H4 (cell line): ENCODE data around the gene PRR11. TPM values are rescaled to one million over a fixed set of nuclear protein-coding genes. Genes with fewer than 3 reads are reported as not detected.
A peak's percentile ranks its signal among the peaks of the same experiment; 100 is the strongest.
"Not testable (repeated sequence)": the region's sequence is repeated elsewhere in the genome, so short reads cannot be mapped to it uniquely, and the experiment has no call there.

Experiments
- DNase-seq: peaks from one replicate; pipeline ENCODE4 v3.0.0-alpha.2; 2015; ENCODE audit warnings: low spot score
- total RNA-seq: library from RNA; depleted of rRNA; stranded (reverse); fragments of >200 nt; shearing (Covaris generic); gene quantifications from 2 replicates; pipeline ENCODE4 v1.2.3, GENCODE V29; 2014; rRNA removed

The PRR11 gene
- total RNA-seq, 1 experiment from 2014 or later: 14.7 TPM

DNA sequence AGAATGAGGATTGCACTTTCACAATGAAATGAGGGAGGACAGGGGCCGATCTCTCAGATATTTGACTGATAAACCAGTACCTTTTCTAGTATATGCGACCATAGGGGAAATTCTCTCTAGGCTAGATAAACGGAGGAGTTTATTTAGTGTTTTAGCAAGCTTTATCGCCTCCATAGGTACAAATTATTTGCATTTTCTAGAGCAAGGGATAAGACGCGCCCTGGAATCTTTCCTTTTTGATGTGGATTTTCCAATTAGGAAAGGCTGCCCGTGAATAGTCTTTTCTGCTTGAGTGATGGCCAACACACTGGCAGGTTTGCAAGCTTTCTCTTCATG, 64.4 kb downstream of the PRR11 start:
- no peak for DNase-seq

DNA sequence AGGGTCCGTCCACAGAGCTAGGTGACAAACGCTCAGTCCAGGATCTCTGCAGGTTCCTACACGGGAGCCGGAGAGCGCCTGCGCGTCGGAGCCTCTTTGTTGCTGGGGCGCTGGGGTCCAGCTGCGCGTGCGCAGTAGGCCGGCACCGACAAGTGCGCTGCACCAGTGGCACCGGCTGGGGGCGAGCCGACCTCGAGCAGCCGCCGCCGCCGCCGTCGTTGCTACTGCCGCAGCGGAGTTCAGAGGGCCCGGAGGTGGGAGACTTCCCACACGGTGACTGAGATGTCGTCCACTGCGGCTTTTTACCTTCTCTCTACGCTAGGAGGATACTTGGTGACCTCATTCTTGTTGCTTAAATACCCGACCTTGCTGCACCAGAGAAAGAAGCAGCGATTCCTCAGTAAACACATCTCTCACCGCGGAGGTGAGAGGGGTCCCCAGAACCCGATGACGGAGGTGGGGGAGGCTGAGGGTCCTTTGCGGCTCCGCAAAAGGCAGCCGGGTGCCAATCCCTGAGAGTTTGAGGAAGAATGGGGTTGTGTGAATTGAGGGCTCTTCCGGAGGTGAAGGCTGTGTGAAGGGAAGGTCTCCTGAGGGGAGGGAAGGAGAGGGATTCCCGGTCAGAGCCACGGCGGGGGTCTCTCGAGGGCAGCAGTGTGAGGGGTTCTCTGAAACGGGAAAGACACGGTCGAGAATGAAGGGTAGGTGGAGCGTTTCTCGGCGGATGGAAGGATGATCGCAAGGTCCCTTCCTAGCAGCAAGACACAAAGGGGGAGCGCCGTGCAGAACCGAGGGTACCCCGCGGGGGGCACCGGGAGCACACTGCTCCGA, 65.0 kb downstream of the PRR11 start, which contains the start of gene GDPD1:
Gene GDPD1 (plus strand): TSS at position 184 of the 831 bp plus-strand sequence. CDS start 99 bp downstream, at position 283.
- DNase-seq: peak; percentile 94

DNA sequence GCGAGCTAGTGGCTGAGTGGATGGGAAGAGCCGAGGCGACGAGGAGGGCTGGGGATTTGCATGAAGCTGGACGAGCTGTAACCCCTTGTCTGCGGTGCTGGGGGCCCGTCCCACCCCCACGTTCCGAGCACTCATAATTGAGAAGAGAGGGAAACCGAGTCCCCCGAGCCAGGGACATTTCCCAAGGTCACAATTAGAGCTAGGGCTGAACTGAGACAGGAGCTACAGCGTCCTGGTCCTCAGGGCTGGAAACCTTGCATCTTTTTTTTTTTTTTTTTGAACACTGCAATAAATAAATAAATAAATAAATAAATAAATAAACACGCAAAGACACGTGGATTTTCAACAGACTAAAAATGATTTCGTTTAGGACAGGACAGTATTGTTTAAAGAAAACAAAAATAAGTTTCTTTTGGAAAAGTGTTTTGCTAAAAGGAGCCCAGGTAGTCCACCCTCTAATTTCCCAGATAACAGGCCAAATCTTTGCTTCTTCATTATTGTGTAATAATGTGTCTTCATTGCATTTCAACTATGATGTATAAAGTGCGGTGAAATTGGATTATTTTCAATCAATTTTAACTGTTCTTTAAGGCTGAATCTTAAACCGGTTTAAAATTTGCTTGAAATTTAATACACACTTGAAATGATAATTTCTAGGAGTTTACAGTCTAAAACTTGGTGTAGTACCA, 65.8 kb downstream of the PRR11 start:
- no peak for DNase-seq

DNA sequence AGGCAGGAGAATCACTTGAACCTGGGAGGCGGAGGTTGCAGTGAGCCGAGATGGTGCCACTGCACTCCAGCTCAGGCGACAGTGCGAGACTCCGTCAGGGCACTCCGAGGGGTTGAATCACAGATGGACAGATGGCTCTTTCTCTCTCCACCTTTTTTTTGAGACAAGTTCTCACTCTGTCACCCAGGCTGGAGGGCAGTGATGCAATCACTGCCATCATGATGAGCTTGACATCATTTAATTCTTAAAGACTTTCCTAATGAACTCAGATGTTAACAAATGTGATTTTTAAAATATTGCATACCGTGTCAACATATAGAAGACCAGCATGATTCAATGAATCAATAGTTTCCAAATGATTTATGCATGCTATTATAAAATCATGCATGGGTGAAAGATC, 68.3 kb downstream of the PRR11 start:
- no peak for DNase-seq

DNA sequence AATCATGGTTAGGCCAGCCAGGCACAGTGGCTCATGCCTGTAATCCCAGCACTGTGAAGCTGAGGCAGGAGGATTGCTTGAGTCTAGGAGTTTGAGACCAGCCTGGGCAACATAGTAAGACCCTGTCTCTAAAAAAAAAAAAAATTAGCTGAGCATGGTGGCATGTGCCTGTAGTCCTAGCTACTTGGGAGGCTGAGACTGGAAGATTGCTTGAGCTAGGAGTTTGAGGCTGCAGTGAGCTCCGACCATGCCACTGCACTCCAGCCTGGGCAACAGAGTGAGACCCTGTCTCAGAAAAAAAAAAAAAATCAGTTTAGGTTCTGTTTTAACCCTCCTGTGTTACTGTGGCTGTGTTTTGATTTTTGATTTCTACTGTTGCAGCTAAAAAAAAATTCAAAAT, 73.0 kb downstream of the PRR11 start:
- not testable (repeated sequence) for DNase-seq

DNA sequence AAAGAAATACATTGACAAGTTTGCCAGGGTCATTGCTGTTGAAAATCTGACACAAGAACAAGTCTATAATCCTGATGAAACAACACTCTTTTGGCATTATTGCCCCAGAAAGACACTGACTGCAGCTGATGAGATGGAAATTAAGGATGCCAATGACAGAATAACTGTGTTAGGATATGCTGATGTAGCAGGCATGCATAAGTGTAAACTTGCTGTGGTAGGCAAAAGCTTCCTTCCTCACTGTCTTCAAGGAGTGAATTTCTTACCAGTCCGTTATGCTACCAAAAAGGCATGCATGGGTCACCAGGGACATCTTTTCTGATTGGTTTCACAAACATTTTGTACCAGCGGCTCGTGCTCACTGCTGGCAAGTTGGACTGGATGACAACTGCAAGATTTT, 75.2 kb downstream of the PRR11 start:
- no peak for DNase-seq

DNA sequence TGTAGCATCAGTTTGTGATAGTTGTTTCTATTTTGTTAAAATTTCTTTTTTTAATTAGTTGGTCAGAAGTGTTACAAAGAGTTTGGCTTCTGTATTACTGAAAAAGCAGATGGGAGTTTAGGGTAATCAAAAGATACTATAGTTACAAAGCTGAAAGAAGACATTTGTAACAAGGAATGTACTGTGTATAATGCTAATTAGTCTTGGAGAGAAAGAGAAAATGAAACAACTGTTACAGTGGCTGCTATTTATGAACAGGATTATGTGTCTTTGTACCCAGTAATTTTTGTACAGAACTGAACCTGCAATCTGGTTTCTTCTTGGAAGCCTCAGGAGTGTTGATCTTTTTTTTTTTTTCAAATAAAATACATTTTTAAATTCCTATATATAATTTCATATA, 79.1 kb downstream of the PRR11 start:
- DNase-seq: no peak

DNA sequence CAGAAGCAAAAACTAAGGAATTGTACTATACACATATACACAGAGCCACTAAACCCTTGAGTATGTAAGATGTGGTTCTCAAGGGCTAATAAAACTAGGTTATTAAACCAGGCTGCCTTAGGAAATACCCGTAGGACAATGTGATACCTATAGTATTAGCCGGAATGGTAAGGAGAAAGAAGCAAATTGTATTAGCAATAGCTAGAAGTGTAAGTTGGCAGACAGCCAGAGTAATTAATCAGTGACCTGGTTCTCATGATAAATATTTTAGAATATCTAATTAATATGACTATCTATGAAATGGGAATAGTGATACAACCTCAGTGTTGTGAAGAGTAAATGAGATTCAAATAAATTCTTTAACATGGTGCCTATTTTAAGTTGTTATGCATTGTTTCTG, 83.4 kb downstream of the PRR11 start:
- DNase-seq: no peak

DNA sequence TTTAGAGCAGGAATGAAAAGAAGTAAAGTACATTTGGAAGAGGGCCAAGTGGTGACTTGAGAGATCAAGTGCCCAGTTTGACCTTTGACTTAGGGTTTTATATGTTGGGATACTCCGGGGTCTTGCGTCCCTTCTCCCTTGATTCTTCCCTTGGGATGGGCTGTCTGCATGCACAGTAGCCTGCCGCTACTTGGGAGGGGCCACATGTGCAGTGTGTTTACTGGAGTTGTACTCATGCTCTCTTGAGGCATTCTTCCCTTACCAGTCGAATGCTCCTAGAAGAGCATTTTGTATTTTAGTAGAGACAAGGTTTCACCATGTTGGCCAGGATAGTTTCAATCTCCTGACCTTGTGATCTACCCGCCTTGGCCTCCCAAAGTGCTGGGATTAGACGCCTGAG, 88.5 kb downstream of the PRR11 start:
- no peak for DNase-seq

Other genes starting within 250 kb of the PRR11 start
- 29.0 and 35.7 TPM in 2 replicates for gene TRIM37, start 48.9 kb upstream of the PRR11 start, total RNA-seq
- gene SKA2, start 560 bp upstream of the PRR11 start, total RNA-seq: 122 and 153 TPM in 2 replicates
- 21.8 and 23.5 TPM in 2 replicates for gene SMG8, start 54.3 kb downstream of the PRR11 start, total RNA-seq
- gene GDPD1, start 64.8 kb downstream of the PRR11 start, total RNA-seq: 3.7 and 7.4 TPM in 2 replicates
- 0.86 and 1.9 TPM in 2 replicates for gene YPEL2, start 175.9 kb downstream of the PRR11 start, total RNA-seq